HUDEP-2 (cell line): ENCODE results near the gene EXOC2.

Source experiments
- DNase-seq, 76 experiments: peaks; one replicate each; lab custom pipeline; 2025; ENCODE audit not compliant: unreplicated experiment in 76 of 76; lab: John Stamatoyannopoulos, UW

EXOC2 gene

GRCh38 chr6:548091-548490 is 144.8 kb downstream of the EXOC2 start:
- DNase-seq = no peak

DNA sequence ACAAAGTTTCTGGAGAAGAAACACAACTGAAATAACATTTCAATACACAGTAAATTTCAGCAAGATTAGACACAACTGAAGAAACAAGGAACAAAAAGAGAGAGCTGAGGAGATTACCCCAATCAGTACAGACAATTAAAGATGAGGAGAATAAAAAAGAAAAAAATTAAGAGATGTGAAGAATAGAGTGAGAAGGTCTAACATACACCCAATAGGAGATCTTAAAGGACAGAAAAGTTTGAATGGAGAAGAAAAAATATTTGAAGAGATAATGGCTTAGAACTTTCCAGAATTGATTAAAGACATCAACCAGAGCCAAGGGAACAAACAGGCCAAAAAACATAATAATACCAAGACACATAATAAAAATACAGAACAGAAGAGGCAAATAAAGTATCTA is 152.4 kb downstream of the EXOC2 start:
- no peak for DNase-seq

DNA sequence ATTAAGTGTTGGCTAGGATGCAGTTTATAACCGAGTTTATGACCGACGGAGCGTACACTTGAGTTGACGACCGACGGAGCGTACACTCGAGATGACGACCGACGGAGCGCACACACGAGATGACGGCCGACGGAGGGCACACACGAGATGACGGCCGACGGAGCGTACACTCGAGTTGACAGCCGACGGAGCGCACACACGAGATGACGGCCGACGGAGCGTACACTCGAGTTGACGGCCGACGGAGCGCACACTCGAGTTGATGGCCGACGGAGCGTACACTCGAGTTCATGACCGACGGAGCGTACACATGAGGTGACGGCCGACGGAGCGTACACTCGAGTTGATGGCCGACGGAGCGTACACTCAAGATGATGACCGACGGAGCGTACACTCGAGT is 155.8 kb downstream of the EXOC2 start:
- no peak for DNase-seq

GRCh38 chr6:530425-530824 is 162.5 kb downstream of the EXOC2 start:
- no peak for DNase-seq

GRCh38 chr6:528989-529388 is 163.9 kb downstream of the EXOC2 start:
- DNase-seq = no peak

- DNase-seq = no peak
Observed at GRCh38 chr6:527989-528673, 164.8 kb downstream of the EXOC2 start.

GRCh38 chr6:524803-525202 is 168.1 kb downstream of the EXOC2 start:
- DNase-seq = no peak

DNA sequence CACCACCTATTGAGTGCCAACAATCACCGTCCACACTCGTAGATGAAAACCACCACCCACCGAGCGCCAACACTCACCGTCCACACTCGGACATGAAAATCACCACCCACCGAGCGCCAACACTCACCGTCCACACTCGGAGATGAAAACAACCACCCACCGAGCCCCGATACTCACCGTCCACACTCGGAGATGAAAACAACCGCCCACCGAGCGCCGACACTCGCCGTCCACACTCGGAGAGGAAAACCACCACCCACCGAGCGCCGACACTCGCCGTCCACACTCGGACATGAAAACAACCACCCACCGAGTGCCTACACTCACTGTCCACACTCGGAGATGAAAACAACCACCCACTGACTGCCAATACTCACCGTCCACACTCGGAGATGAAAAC is 172.1 kb downstream of the EXOC2 start:
- no peak for DNase-seq

DNA sequence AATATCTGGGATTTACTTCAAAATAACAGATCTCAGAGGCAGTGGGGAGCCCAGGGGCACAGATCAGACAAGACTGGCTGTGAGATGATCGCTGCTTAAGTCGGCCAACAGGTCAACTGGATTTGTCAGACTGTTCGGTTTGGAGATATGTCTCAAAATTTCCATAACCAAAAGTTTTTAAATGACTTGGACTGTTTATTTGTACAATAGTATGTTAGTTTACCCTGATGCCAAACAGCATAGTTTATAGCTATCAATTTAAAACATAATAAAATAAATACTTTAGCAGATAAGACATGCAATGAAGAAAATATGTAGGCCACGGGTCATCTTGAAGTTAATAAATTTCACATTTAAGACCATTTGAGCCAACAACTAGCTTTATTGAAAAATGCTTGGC is 174.7 kb downstream of the EXOC2 start:
- DNase-seq = no peak

GRCh38 chr6:516213-516612 is 176.7 kb downstream of the EXOC2 start:
- no peak for DNase-seq

DNA sequence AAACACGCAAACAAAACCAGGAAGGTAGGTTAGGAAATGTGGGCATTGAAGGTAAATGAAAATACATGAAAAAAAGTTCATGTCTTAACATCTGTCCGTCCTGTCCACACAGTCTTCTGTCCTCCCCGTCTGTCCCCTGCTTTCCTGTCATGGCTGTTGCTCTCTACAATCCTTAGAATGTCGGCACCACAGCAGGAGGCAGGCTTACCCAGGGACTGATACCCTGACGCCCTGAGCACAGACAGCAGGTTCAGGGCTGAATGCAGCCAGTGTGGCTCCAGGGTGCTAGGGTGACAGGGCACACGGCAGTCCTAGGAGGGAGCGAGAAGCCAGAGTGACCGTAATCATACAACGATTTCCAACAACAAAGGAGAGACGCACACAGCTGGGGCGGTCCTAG is 177.7 kb downstream of the EXOC2 start:
- no peak for DNase-seq

DNA sequence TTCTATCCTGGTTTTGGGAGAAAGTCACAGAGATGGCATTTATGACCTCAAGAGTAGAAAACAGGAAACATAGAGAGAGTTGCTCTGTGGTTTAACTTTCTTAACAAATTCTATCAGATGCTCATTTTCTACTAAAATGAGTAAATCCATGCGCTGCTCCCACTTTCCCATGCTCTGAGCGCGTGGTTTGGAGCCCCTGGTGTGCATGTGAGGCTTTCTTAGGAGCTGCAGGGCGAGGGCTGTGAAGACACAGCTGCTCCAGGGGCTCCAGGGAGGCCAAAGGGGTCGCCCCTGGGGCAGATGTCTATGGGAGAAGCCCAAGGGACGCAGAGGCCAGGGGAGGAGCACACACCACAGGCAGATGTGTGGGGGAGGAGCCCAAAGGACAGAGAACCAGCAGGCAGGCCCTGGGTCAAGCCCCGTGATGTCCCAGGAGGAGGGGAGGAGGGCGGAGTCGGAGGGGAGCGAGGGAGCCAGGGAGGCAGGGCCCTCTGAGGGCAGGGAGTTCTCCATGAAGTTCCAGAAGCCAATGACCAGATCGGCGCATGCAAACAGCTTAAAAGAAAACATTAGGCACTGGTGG is 178.5 kb downstream of the EXOC2 start:
- DNase-seq = peak in 5 of 76 experiments; percentile 12 to 24 (median 17)

DNA sequence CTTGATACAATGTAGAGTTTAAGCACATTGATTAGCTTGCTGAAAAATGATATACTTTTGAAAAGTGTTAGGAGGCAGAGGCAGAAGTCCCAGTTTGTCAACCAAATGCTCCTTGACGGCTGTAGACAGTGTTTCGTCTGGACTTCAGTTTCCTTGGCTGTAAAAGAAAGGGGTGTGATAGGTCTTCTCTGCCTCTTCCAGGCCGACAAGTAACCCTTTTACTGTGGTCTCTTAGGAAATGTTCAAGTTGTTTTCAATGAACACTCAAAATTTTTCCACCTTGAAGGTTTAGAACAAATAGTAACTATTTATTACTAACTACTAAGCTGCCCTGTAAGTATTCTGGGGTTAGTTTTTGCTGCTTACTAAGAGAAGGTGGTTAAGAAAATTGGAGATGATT is 179.0 kb downstream of the EXOC2 start:
- DNase-seq = no peak

DNA sequence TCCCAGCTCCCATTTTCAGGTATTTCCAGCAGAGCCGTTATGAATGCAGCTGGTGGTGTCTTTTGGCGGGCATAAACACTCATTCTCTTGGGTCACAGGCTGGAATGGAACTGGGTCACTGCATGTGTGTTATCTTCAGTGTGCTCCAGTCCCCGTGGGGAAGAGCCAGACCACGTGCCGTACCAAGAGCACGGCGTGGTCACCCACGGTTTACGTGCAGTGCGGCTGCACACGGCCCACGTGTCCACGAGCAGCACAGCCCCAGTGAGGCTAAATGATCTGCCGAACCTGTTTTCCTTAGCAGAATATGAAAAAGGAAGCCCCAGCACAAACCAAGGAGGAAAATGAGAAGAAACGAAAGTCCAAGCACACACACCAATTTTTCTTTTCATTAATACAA is 179.9 kb downstream of the EXOC2 start:
- no peak for DNase-seq

- peak in 17 of 76 experiments; percentile 9 to 69 (median 37) for DNase-seq
Observed at GRCh38 chr6:511488-512137, 181.3 kb downstream of the EXOC2 start.

- DNase-seq = no peak
Observed at GRCh38 chr6:509676-510075, 183.3 kb downstream of the EXOC2 start.

DNA sequence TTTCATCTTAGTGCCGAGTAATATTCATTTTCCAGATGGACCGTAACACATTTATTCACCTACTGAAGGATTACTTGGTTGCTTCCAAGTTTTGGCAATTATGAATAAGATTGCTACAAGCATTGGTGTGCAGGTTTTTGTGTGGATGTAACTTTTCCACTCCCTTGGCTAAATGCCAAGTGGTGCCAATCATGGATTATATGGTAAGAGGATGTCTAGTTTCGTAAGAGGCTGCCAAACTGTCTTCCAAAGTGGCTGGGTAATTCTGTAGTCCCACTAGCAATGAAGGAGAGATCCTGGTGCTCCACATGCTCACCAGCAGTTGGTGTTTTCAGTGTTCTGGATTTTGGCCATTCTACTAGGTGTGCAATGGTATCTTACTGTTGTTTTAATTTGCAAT is 184.3 kb downstream of the EXOC2 start:
- DNase-seq = no peak

GRCh38 chr6:508006-508405 is 184.9 kb downstream of the EXOC2 start:
- no peak for DNase-seq

- DNase-seq = no peak
Observed at GRCh38 chr6:506920-507622, 185.9 kb downstream of the EXOC2 start.

DNA sequence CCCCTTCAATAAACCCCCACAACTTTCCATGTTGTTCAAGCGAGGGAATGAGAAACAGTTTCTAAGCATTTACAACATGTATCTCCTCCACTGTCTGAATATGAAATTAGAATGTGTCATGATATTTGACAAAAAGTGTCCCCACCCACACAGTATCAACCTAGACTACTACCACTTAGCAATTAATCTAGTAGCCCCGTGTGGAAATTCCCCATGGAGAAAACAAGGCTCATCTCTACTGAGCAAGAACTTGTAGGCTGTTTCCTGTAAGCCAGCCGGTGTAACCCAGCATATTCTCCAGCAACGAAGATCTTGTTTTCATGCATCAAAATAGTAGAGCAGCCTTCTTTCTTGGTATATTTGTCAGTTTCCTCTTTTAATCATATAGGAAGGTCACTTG is 186.4 kb downstream of the EXOC2 start:
- no peak for DNase-seq

GRCh38 chr6:505374-505773 is 187.6 kb downstream of the EXOC2 start:
- DNase-seq = no peak
